Omental fat pad (tissue), 4 donors: ENCODE measurements around the gene LMO4. TPM values are rescaled to one million over a fixed set of nuclear protein-coding genes. Genes with fewer than 3 reads are reported as not detected.

ENCODE experiments used
- ATAC-seq: fragments of 150-250 bp; one replicate; pipeline ENCODE4 v1.9.1; 2016; ENCODE audit warnings: mild to moderate bottlenecking, moderate library complexity; ENCODE audit not compliant: low FRiP score
- DNase-seq: peaks from one replicate; pipeline ENCODE4 v3.0.0-alpha.2; 2019; ENCODE audit warnings: low spot score
- CTCF ChIP-seq, 3 donors: fragments of 450-650 bp; IDR thresholded peaks; one replicate each; pipeline ENCODE4 v1.5.1; 2016 to 2017; ENCODE audit warnings: antibody characterized with exemption in 3 of 3, mild to moderate bottlenecking in 3 of 3, moderate library complexity in 2 of 3
- total RNA-seq, 4 donors: library from RNA; depleted of rRNA; stranded (reverse); fragments of >200 nt; gene quantifications; one replicate each; pipeline ENCODE4 v1.1.0, GENCODE V29; 2016

LMO4 gene
- total RNA-seq = 10 to 100 TPM; 42.0 to 52.9 (median 49.0) TPM

- ATAC-seq (peak; percentile 94), DNase-seq (peak; percentile 76)
- TF ChIP-seq CTCF (IDR thresholded peaks at IDR 0.05) = no peak
Observed at GRCh38 chr1:87328272-87329050, at the start of gene LMO4. LMO4 (plus strand) TSS chr1:87328880; CDS start chr1:87332016, 3,136 bp downstream.

- no peak for TF ChIP-seq CTCF (IDR thresholded peaks at IDR 0.05)
- no peak for DNase-seq
- ATAC-seq = no peak
Observed at GRCh38 chr1:87279536-87279875, 49.2 kb upstream of the LMO4 start.

- ATAC-seq (no peak), DNase-seq (no peak)
- TF ChIP-seq CTCF (IDR thresholded peaks at IDR 0.05) = no peak
Observed at GRCh38 chr1:87279966-87280535, 48.6 kb upstream of the LMO4 start.

GRCh38 chr1:87284456-87285240, 44.0 kb upstream of the LMO4 start:
- DNase-seq (no peak), ATAC-seq (peak; percentile 34)
- TF ChIP-seq CTCF (IDR thresholded peaks at IDR 0.05) = no peak

- ATAC-seq = no peak
- no peak for TF ChIP-seq CTCF (IDR thresholded peaks at IDR 0.05)
- DNase-seq = no peak
Observed at GRCh38 chr1:87291107-87291506, 37.6 kb upstream of the LMO4 start.

GRCh38 chr1:87292684-87293493, 35.8 kb upstream of the LMO4 start:
- DNase-seq (peak; percentile 83), ATAC-seq (no peak)
- peak in 1 of 3 donors; percentile 3 for TF ChIP-seq CTCF (IDR thresholded peaks at IDR 0.05)
